PFSK-1 (cell line): ENCODE results near the gene ZNF740.

Source experiments
- FOXP2 ChIP-seq: optimal IDR thresholded peaks from 2 replicates; pipeline ENCODE3; 2011; ENCODE audit warnings: borderline replicate concordance, control low read depth, inconsistent platforms; ENCODE audit not compliant: insufficient read depth; ENCODE audit errors: extremely low read length, extremely low read depth
- POLR2AphosphoS5 ChIP-seq: IDR thresholded peaks from 2 replicates; pipeline ENCODE4 v1.6.1; 2012; ENCODE audit warnings: low read depth, mild to moderate bottlenecking, control low read depth, low read length, moderate library complexity
- REST ChIP-seq, 2 experiments: IDR thresholded peaks; 2 replicates each; pipeline versions ENCODE4 v1.6.1 to v1.8.0; 2011 to 2012; ENCODE audit warnings: low read depth in 2 of 2, low read length in 2 of 2, control low read depth in 1 of 2, inconsistent platforms in 1 of 2, mild to moderate bottlenecking in 1 of 2, moderate library complexity in 1 of 2; ENCODE audit not compliant: insufficient read depth in 1 of 2
- SIN3A ChIP-seq: IDR thresholded peaks from 2 replicates; pipeline ENCODE4 v1.6.1; 2012; ENCODE audit warnings: mild to moderate bottlenecking, low read length, moderate library complexity, borderline replicate concordance; ENCODE audit not compliant: insufficient read depth
- TAF1 ChIP-seq: IDR thresholded peaks from 2 replicates; pipeline ENCODE4 v1.6.1; 2012; ENCODE audit warnings: low read length, control low read depth, borderline replicate concordance; ENCODE audit not compliant: insufficient read depth

The ZNF740 gene

GRCh38 chr12:53193985-53194716 is 13.6 kb downstream of the ZNF740 start:
- TF ChIP-seq FOXP2 (no peak), REST (IDR thresholded peaks at IDR 0.05; ENCODE audit: insufficient read depth in 1 of 2, low read depth in 2 of 2, low read length in 2 of 2) (no peak), TAF1 (no peak), SIN3A (no peak), POLR2AphosphoS5 (no peak)

- TF ChIP-seq POLR2AphosphoS5 (no peak), TAF1 (no peak)
Measured at GRCh38 chr12:53194973-53195372, 14.5 kb downstream of the ZNF740 start.

- TF ChIP-seq TAF1: no peak
- no peak for TF ChIP-seq POLR2AphosphoS5
- no peak for TF ChIP-seq SIN3A
- TF ChIP-seq FOXP2: no peak
- TF ChIP-seq REST (IDR thresholded peaks at IDR 0.05; ENCODE audit: insufficient read depth in 1 of 2, low read depth in 2 of 2, low read length in 2 of 2): no peak
Measured at GRCh38 chr12:53195516-53196420, 15.2 kb downstream of the ZNF740 start.

GRCh38 chr12:53196486-53196885 is 16.0 kb downstream of the ZNF740 start:
- TF ChIP-seq TAF1: no peak

- TF ChIP-seq FOXP2 (no peak), TAF1 (no peak), SIN3A (no peak), REST (IDR thresholded peaks at IDR 0.05; ENCODE audit: insufficient read depth in 1 of 2, low read depth in 2 of 2, low read length in 2 of 2) (no peak), POLR2AphosphoS5 (no peak)
Measured at GRCh38 chr12:53197011-53197640, 16.6 kb downstream of the ZNF740 start.

GRCh38 chr12:53198486-53199110 is 18.1 kb downstream of the ZNF740 start:
- TF ChIP-seq REST (IDR thresholded peaks at IDR 0.05; ENCODE audit: insufficient read depth in 1 of 2, low read depth in 2 of 2, low read length in 2 of 2): no peak
- no peak for TF ChIP-seq SIN3A
- no peak for TF ChIP-seq POLR2AphosphoS5
- no peak for TF ChIP-seq TAF1
- no peak for TF ChIP-seq FOXP2
